ENCODE data around the gene NLGN1. TPM values are rescaled to one million over a fixed set of nuclear protein-coding genes. Genes with fewer than 3 reads are reported as not detected.

Gene NLGN1
- total and polyA plus RNA-seq, 9 of the 15 experiments (the other 6 are each of a cell fraction or from before 2014, with no cell fraction given): under 0.01 to 0.01 TPM; not detected in 7

- no peak for TF ChIP-seq REST (IDR thresholded peaks at IDR 0.05; ENCODE audit: borderline replicate concordance)
- no peak for TF ChIP-seq REST (CRISPR knock-in tag; IDR thresholded peaks at IDR 0.05; ENCODE audit: low read depth)
- TF ChIP-seq ARID3B (CRISPR knock-in tag; IDR thresholded peaks at IDR 0.05; ENCODE audit: borderline replicate concordance): no peak
- no peak for TF ChIP-seq ILF3 (IDR thresholded peaks at IDR 0.05; ENCODE audit: borderline replicate concordance)
- no peak for TF ChIP-seq ZBTB49 (CRISPR knock-in tag; IDR thresholded peaks at IDR 0.05; ENCODE audit: borderline replicate concordance)
- TF ChIP-seq CCNT2 (IDR thresholded peaks at IDR 0.05; ENCODE audit: borderline replicate concordance, extremely low read depth, insufficient read length, low read depth, low read length): no peak
These were observed 287.9 kb downstream of the NLGN1 start (continued) for GRCh38 chr3:173685456-173685855.
